Esophagus muscularis mucosa (tissue), 4 donors: ENCODE results near the gene CCR1.

Source experiments
- EP300 ChIP-seq: sonication (generic); formaldehyde crosslinking; IDR thresholded peaks from one replicate; pipeline ENCODE4 v1.6.1; 2017; ENCODE audit warnings: antibody characterized with exemption
- POLR2A ChIP-seq: fragments of 450-650 bp; IDR thresholded peaks from one replicate; pipeline ENCODE4 v1.6.1; 2017; ENCODE audit warnings: antibody characterized with exemption, moderate library complexity, mild to moderate bottlenecking, low read depth
- POLR2AphosphoS5 ChIP-seq, 2 donors: sonication (generic); formaldehyde crosslinking; IDR thresholded peaks; one replicate each; pipeline ENCODE4 v1.6.1; 2017; ENCODE audit warnings: antibody characterized with exemption in 2 of 2
- TF ChIP-seq, protein P1 (sequence below), 3 experiments: fragments of 200-600 bp in 2 of 3; fragments of 450-650 bp in 1 of 3; sonication (generic) in 2 of 3; IDR thresholded peaks; one replicate each; pipeline ENCODE4 v1.5.1; 2017 to 2019; ENCODE audit warnings: antibody characterized with exemption in 3 of 3, mild to moderate bottlenecking in 2 of 3, moderate library complexity in 1 of 3

DNA sequence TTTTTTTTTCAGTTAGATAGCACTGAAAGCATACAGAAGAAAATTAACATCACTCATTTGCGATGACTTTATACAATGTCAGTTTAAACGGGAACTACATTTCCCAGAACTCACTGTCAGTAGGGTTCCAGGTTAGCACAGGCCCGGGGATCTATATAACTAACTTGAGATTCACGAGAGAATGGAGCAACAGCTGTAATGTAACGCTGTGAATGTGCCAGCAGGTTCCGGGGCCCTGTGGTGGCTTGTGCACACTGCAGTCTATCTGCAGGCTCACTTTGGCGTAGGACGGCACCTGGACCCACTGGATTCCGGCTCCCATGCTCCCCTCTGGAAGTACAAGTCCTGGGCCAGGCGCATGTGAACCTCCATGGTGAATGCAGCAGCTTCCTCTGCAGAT, 19.4 kb downstream of the CCR1 start:
- TF ChIP-seq, protein P1, sequence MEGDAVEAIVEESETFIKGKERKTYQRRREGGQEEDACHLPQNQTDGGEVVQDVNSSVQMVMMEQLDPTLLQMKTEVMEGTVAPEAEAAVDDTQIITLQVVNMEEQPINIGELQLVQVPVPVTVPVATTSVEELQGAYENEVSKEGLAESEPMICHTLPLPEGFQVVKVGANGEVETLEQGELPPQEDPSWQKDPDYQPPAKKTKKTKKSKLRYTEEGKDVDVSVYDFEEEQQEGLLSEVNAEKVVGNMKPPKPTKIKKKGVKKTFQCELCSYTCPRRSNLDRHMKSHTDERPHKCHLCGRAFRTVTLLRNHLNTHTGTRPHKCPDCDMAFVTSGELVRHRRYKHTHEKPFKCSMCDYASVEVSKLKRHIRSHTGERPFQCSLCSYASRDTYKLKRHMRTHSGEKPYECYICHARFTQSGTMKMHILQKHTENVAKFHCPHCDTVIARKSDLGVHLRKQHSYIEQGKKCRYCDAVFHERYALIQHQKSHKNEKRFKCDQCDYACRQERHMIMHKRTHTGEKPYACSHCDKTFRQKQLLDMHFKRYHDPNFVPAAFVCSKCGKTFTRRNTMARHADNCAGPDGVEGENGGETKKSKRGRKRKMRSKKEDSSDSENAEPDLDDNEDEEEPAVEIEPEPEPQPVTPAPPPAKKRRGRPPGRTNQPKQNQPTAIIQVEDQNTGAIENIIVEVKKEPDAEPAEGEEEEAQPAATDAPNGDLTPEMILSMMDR (IDR thresholded peaks at IDR 0.05) = no peak
- TF ChIP-seq POLR2A = no peak
- no peak for TF ChIP-seq POLR2AphosphoS5 (IDR thresholded peaks at IDR 0.05)
- TF ChIP-seq EP300 = no peak
